Common myeloid progenitor, CD34-positive (primary cell): Measurements from ENCODE around the gene PAX2.

Experiments
- CTCF ChIA-PET: fragments of 350-600 bp; sonication (Branson Sonifier 250); formaldehyde crosslinking; loops from one replicate; lab custom pipeline; 2021; ENCODE audit warnings: antibody characterized with exemption; lab: Charles Lee
- POLR2A ChIA-PET: fragments of 350-600 bp; sonication (Branson Sonifier 250); formaldehyde crosslinking; loops from one replicate; lab custom pipeline; 2021; ENCODE audit warnings: antibody characterized with exemption; lab: Charles Lee
- DNase-seq, 3 donors: peaks; one replicate each; pipeline versions ENCODE4 v3.0.0 to v3.0.0-alpha.2; 2013
- H3K27ac ChIP-seq, 2 experiments: 1 replicate in 1 of 2; 2 replicates in 1 of 2; pipeline ENCODE4 v1.7.0; 2013; ENCODE audit warnings: inconsistent platforms in 2 of 2, low read length in 2 of 2, mild to moderate bottlenecking in 2 of 2, low read depth in 1 of 2, moderate library complexity in 1 of 2; ENCODE audit not compliant: severe bottlenecking in 2 of 2, insufficient read depth in 1 of 2, poor library complexity in 1 of 2
- H3K27me3 ChIP-seq, 5 experiments: replicated peaks in 2 of 5; 1 replicate in 3 of 5; 2 replicates in 2 of 5; pipeline versions ENCODE4 v1.6.1 to v1.7.0; 2013; ENCODE audit warnings: low read length in 4 of 5, mild to moderate bottlenecking in 2 of 5, moderate library complexity in 2 of 5, inconsistent platforms in 1 of 5; ENCODE audit not compliant: insufficient read depth in 5 of 5, control insufficient read depth in 4 of 5
- H3K36me3 ChIP-seq, 4 experiments: 1 replicate in 2 of 4; 2 replicates in 2 of 4; pipeline versions ENCODE4 v1.6.1 to v1.7.0; 2013; ENCODE audit warnings: low read length in 3 of 4, control low read depth in 1 of 4, mild to moderate bottlenecking in 1 of 4; ENCODE audit not compliant: control insufficient read depth in 4 of 4, insufficient read depth in 4 of 4
- H3K4me1 ChIP-seq, 4 experiments: 1 replicate in 3 of 4; 2 replicates in 1 of 4; pipeline versions ENCODE4 v1.6.1 to v1.7.1; 2013; ENCODE audit warnings: low read length in 3 of 4, mild to moderate bottlenecking in 3 of 4, control low read depth in 1 of 4, inconsistent platforms in 1 of 4, moderate library complexity in 1 of 4; ENCODE audit not compliant: control insufficient read depth in 4 of 4, insufficient read depth in 4 of 4; ENCODE audit errors: control extremely low read depth in 1 of 4
- H3K4me3 ChIP-seq, 7 experiments: 1 replicate in 4 of 7; 2 replicates in 3 of 7; pipeline versions ENCODE4 v1.5.1 to v1.7.0; 2013; ENCODE audit warnings: mild to moderate bottlenecking in 7 of 7, low read length in 6 of 7, moderate library complexity in 6 of 7, inconsistent platforms in 2 of 7, low read depth in 2 of 7, control low read depth in 1 of 7; ENCODE audit not compliant: insufficient read depth in 4 of 7, control insufficient read depth in 1 of 7; ENCODE audit errors: extremely low read depth in 1 of 7
- H3K9me3 ChIP-seq, 5 experiments: 1 replicate in 4 of 5; 2 replicates in 1 of 5; pipeline versions ENCODE4 v1.6.1 to v1.7.1; 2013; ENCODE audit warnings: low read length in 4 of 5, mild to moderate bottlenecking in 2 of 5, inconsistent platforms in 1 of 5, low read depth in 1 of 5, moderate library complexity in 1 of 5; ENCODE audit not compliant: control insufficient read depth in 4 of 5, insufficient read depth in 2 of 5; ENCODE audit errors: control extremely low read depth in 1 of 5
- WGBS: methylation state at CpG from one replicate; pipeline ENCODE4 v1.1.5; 2013; ENCODE audit not compliant: insufficient coverage; 5-methylcytosine and 5-hydroxymethylcytosine counted together

The PAX2 gene

GRCh38 chr10:100707261-100707848 is 38.0 kb upstream of the PAX2 start:
- CTCF ChIA-PET, result interaction anchor here (1.6 kb wide), 1 partner anchor 21 kb away, joined by 4 read pairs; no protein-coding TSS in a partner anchor

DNA sequence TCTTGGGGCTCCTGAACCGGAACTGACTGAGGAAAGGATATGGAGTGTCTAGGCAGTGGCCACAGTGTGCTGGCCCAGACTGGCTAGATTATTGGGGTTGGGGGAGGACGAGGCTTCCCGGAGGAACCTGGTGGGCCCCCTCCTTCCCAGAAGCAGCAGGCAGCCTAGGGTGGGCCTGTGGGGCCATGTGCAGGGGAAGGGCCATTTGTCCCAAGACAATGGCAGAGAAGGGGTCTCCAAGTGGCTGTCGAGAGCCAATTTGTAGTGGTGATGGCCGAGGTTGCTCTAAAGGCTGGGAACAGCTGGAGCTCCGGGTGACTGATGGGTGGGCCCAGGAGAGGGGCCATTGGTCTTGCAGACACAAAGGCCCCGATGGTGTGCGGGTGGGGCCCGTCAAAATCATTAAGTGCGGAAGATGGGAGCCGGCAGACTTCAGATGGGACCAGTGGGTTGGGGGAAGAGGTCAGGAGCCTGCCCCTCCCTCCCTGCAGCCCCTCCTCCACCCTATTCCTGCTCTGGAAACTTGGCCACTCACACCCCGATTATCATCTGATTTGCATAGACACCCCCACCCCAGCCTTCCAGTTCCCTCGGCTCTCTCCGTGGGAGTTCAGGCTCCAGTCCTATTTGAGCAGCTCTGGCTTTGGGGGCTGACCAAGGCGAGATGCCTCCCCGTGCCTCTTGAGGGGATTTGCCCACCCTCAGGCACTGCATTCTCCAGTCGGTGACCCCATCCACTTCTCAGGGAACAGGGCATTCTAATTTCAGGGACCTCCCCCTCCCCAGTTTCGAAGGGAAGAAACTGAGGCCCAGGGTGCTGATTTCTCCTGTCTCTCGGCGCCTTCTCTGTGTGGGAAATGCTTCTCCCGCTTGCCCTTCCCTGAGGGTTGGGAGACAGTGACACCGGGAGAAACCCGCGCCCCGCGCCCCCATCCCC is 36.0 kb upstream of the PAX2 start:
- Histone ChIP-seq H3K36me3 (no peaks in the 10 kb centered on the region), H3K4me1 (peaks cover 0 to 5% (median 0%) of the 10 kb centered on the region in 4 experiments), H3K27ac (no peak overlapping the region), H3K27me3 (peaks cover 7 to 97% (median 41%) of the 10 kb centered on the region in 5 experiments), H3K4me3 (no peak overlapping the region), H3K9me3 (no peaks in the 10 kb centered on the region)
- ChIA-PET POLR2A (no interaction called here), CTCF (no interaction called here)
- DNase-seq, result no peak
- WGBS, result 15% methylated on average over 19 of the region's 26 CpGs

More at GRCh38 chr10:100707261-100707848, 38.0 kb upstream of the PAX2 start:
- H3K36me3 ChIP-seq, result no peaks in the 10 kb centered on the region
- H3K27me3 ChIP-seq, result peaks cover 4 to 82% (median 26%) of the 10 kb centered on the region in 5 experiments
- no peak for DNase-seq
- POLR2A ChIA-PET, result no interaction called here
- no peaks in the 10 kb centered on the region for H3K9me3 ChIP-seq
- H3K27ac ChIP-seq, result no peak overlapping the region
- WGBS, result 93% methylated on average over 5 of the region's 6 CpGs
- no peak overlapping the region for H3K4me3 ChIP-seq
- H3K4me1 ChIP-seq, result peaks cover 0 to 4% (median 0%) of the 10 kb centered on the region in 4 experiments

- POLR2A ChIA-PET, result interaction anchor here (0.6 kb wide), 1 partner anchor 19 kb away, joined by 3 read pairs; no protein-coding TSS in a partner anchor
- H3K4me1 ChIP-seq, result peaks cover 0 to 5% (median under 1%) of the 10 kb centered on the region in 4 experiments
- H3K9me3 ChIP-seq, result no peaks in the 10 kb centered on the region
- WGBS, result 2% methylated on average over 18 of the region's 48 CpGs
- no peaks in the 10 kb centered on the region for H3K36me3 ChIP-seq
- no peak overlapping the region for H3K4me3 ChIP-seq
- DNase-seq, result no peak
- no peak overlapping the region for H3K27ac ChIP-seq
- peaks cover 11 to 98% (median 47%) of the 10 kb centered on the region in 5 experiments for H3K27me3 ChIP-seq
- CTCF ChIA-PET, result interaction anchor here (1.0 kb wide), 1 partner anchor 10 kb away, joined by 3 read pairs; no protein-coding TSS in a partner anchor
Observed at GRCh38 chr10:100710151-100710871, 35.1 kb upstream of the PAX2 start.

DNA sequence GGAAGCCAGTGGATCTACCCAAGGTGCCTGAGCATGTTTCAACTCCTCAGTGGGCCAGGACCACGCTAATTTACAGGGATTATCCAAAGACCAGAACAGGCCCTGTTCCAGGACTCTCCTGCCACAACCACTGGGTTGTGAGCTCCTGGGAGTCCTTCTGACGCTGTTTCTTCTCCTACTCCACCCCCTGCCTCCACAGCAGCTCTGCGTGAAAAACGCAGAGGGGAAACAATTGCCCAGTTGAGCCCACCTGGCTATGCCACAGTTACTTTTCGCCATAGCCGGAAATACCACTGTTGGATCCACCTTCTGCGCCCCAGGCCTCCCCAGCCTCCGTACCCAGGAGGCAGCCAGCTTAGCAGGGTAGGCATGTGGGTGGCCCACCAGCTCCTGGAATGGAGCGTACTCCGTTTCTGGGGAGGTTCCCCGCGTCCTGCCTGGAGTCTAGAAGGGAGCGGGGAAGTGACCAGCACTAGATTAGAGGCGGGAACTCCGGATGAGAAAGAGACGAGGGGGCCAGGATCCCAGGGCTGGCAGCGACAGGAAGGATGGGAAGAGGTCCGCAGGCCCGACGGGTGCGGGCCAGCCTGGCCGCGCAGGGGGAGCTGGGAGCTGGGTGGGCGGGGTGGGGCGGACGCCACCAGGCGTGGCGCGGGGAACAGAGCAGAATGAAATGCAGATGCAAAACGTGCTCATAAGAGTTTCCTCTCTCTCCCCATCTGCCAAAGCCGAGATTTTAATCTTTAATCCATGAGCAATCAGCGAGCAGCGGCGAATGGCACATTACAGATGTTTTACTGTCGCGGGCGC is 32.1 kb upstream of the PAX2 start:
- Histone ChIP-seq H3K4me1 (peaks cover 0 to 14% (median 3%) of the 10 kb centered on the region in 4 experiments), H3K9me3 (no peaks in the 10 kb centered on the region), H3K4me3 (peak overlapping the region in 1 of 7 experiments; percentile 10), H3K27me3 (peaks cover 31 to 99% (median 55%) of the 10 kb centered on the region in 5 experiments), H3K27ac (no peak overlapping the region), H3K36me3 (no peaks in the 10 kb centered on the region)
- ChIA-PET POLR2A (interaction anchor here (0.5 kb wide), 1 partner anchor 13 kb away, joined by 3 read pairs; no protein-coding TSS in a partner anchor), CTCF (interaction anchor here (1.2 kb wide), 1 partner anchor 50 kb away, joined by 3 read pairs; no protein-coding TSS in a partner anchor)
- 7% methylated on average over 36 of the region's 37 CpGs for WGBS
- DNase-seq, result no peak

GRCh38 chr10:100713859-100714565 is 31.4 kb upstream of the PAX2 start:
- H3K27ac ChIP-seq, result no peak overlapping the region
- H3K9me3 ChIP-seq, result no peaks in the 10 kb centered on the region
- WGBS, result 6% methylated on average over 25 of the region's 36 CpGs
- peak overlapping the region in 1 of 7 experiments; percentile 10 for H3K4me3 ChIP-seq
- peaks cover 29 to 100% (median 56%) of the 10 kb centered on the region in 5 experiments for H3K27me3 ChIP-seq
- ChIA-PET CTCF (interaction anchor here (1.2 kb wide), 1 partner anchor 49 kb away, joined by 3 read pairs; no protein-coding TSS in a partner anchor), POLR2A (no interaction called here)
- peaks cover 0 to 14% (median 3%) of the 10 kb centered on the region in 4 experiments for H3K4me1 ChIP-seq
- no peaks in the 10 kb centered on the region for H3K36me3 ChIP-seq
- no peak for DNase-seq
